ENCODE results near the gene MYH15. TPM values are rescaled to one million over a fixed set of nuclear protein-coding genes. Genes with fewer than 3 reads are reported as not detected.
A peak's percentile ranks its signal among the peaks of the same experiment; 100 is the strongest.

Gene MYH15
- total RNA-seq, 1 experiment from 2014 or later, result 1.1 TPM

DNA sequence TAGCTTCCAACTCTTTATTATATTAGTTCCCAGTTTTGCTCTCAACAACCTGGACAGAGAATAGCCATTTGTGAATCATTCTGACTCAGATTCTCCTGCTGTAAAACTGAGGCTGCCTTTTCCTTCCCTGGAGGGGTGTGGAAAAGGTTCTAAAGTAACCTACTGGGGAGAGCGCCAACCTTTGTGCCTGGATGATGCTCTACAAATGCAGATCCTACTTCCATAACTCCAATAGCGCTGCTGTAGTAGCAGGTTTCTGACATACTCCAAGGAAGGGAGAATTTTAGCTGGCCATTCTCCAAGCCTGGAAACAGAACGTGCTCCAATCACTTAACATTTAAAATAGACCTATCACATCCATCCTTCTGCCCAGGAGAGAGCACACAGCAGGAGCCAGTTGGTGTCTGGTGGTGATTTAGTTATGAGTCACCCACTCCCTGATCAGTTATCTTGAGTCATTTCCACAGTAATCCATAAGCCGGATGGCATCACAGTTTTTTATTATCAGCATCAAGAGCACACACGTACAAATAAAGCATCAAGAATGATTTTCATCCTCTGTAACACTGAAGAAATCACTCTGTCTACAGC is 38.3 kb downstream of the MYH15 start:
- DNase-seq (ENCODE audit: low read depth), result peak; percentile 90

- no peak for DNase-seq (ENCODE audit: low read depth)
Measured at GRCh38 chr3:108471426-108471825, 39.0 kb downstream of the MYH15 start.

- no peak for DNase-seq (ENCODE audit: low read depth)
Measured at GRCh38 chr3:108469126-108469525, 41.3 kb downstream of the MYH15 start.

DNA sequence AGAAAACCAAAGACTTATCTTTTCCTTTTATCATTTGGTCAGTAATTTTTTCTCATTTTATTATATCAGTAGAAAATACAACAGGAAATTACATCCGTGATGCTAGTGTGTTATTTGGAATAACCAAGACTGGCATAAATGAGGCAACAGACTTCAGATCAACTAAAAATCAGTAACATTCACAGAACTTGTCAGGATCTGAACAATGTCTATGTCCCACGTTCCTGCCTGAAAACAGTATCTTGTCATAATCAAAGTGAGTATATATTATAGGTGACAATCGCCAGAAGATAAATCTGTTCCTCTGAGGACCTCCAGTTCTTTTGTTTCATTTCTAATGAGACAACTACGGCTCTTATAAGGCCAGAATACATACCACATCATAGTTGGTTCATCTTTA is 41.8 kb downstream of the MYH15 start:
- no peak for DNase-seq (ENCODE audit: low read depth)

- DNase-seq (ENCODE audit: low read depth), result peak; percentile 16
Measured at GRCh38 chr3:108462899-108463298, 47.5 kb downstream of the MYH15 start.

DNA sequence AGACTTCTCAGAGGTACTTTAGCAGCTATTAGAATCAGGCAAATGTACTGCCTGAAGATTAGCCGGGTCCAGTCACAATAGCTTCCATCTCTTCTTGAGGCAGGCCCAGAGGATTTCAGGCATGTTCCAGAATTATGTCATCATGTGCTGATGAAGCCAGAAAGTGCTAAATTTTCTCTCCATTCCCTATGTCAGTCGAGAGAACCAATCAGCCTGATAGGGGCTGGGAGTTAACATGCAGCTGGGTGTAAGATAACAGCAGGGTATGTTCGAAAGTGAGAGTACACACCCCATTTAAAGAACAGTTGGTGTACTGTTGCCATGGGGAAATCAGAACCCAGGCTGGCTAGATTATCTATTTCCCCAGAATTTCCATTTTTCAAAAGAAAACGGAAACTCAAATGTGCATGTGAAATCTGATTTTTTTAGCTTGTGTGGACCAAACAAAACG is 48.7 kb downstream of the MYH15 start:
- no peak for DNase-seq (ENCODE audit: low read depth)

DNA sequence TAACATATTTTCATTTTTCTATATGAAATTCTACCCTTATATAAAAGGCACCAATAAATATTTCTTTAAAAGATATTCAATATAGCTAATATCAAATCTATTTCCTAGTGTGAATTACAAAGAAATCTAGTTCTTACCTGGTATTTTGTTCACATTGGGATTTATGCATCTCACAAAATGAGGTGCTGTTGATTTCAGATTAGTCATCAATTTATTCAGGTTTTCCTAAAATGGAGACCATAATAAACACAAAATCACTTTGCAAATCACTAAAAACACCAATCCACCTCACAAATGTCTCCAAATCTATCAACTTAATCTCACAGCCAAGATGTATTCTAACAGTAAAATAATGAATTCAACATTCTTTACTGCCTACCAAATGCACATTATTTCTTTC is 51.2 kb downstream of the MYH15 start:
- DNase-seq (ENCODE audit: low read depth), result no peak

DNA sequence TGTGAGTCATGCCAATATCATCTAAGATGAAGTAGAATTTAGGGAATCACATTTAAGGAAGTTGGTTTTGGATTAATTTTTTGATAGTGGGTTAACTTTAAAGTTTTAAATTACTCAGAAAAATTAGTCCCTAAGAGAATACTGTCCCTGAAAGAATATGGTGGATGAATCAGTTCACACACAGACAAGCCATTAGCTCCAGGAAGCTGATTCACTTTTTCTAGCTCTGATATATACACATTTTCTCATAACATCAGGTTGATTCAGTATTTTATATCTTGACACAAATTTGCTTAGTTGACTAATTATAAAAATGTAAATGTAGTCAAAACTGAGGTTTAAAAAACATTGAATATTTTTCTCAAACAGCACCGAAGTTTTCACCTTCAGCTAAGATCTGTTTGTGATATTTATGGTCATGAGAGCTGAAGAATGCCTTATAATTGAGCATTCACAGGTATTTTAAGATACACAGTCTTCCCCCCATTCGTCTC is 55.1 kb downstream of the MYH15 start:
- DNase-seq (ENCODE audit: low read depth), result no peak

GRCh38 chr3:108453565-108453964 is 56.8 kb downstream of the MYH15 start:
- no peak for DNase-seq (ENCODE audit: low read depth)

DNA sequence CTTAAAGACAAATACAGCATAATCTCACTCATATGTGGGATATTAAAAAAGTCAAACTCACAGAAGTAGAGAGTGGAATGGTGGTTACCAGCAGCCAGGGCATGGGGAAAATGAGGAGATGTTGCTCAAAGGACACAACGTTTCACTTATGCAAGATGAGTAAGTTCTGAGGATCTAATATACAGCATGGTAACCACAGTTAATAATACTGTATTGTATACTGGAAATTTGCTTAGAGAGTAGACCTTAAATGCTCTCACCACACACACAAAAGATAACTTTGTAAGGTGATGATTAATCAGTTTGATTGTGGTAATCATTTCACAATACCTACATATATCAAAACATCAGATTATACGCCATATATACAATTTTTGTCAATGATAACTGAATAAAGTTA is 60.0 kb downstream of the MYH15 start:
- DNase-seq (ENCODE audit: low read depth), result no peak

- DNase-seq (ENCODE audit: low read depth), result no peak
Measured at GRCh38 chr3:108448593-108448992, 61.8 kb downstream of the MYH15 start.

GRCh38 chr3:108447096-108447847 is 63.1 kb downstream of the MYH15 start:
- no peak for DNase-seq (ENCODE audit: low read depth)

- no peak for DNase-seq (ENCODE audit: low read depth)
Measured at GRCh38 chr3:108442281-108442680, 68.1 kb downstream of the MYH15 start.

DNA sequence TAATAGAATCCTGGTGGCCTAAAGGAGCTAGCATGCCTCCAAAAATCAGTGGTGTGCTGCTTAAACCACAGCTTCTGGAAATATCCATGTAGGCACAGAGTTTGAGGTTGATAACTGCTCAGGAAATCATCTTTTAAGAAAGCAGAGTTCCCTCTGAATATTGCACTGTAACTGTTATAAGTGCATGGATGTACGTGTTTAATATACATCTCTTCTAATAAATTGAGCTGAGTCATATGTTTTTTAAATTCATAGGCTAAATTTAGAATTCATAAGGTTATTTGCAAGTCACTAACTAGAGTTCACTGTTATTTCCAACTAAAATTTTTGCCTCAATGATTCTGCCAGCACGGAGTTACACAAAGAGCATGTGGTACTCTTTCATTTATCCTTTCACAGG is 68.9 kb downstream of the MYH15 start:
- no peak for DNase-seq (ENCODE audit: low read depth)

DNA sequence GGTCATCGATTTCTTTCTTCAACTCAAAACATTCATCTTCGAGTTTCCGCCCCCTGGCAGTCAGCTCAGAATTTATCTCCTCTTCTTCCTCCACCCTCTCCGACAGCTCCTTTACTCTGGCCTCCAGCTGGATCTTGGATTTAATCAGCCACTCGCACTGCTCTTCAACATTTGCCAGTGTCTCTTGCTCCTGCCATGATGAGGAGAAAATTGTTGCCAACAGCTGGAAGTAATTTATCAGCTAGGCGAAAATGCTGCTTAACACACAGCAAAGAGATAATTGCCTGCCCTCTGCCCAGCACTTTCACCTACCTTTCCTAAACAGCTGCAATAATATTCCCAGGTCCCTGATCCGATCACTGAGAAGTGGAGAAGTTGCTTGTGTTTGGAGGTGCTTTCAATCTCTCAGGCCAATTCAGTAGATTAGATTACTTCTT is 69.3 kb downstream of the MYH15 start:
- no peak for DNase-seq (ENCODE audit: low read depth)

GRCh38 chr3:108438542-108438941 is 71.9 kb downstream of the MYH15 start:
- no peak for DNase-seq (ENCODE audit: low read depth)

GRCh38 chr3:108437439-108437838 is 73.0 kb downstream of the MYH15 start:
- no peak for DNase-seq (ENCODE audit: low read depth)

- DNase-seq (ENCODE audit: low read depth), result no peak
Measured at GRCh38 chr3:108433928-108434327, 76.5 kb downstream of the MYH15 start.

DNA sequence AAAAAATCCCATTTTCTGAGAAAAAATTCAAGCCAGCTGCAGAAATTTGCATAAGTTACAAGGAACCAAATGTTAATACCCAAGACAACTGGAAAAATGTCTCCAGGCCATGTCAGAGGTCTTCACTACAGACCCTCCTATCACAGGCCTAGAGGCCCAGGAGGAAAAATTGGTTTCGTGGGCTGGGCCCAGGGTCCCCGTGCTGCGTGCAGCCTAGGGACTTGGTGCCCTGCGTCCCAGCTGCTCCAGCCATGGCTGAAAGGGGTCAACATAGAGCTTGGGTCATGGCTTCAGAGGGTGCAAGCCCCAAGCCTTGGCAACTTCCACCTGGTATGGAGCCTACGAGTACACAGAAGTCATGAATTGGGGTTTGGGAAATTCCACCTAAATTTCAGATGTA is 78.0 kb downstream of the MYH15 start:
- no peak for DNase-seq (ENCODE audit: low read depth)

DNA sequence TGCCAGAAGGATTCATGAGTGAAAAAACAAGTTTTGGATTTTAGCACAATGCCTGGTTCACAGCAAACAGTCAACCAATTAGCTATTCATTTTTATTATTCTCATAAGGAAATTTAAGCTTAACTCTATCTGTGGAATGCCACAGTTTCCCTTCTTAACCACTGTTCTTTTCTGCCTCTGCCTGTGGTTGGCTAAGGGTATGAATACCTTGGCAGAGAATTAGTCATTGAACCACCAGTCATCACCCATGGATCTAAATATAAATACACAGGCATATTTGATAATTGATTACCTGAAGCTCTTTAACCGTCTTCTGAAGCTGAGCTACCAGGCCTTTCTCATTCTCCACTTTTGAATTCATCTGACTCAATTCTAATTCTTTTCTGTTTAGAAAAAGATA is 79.9 kb downstream of the MYH15 start:
- DNase-seq (ENCODE audit: low read depth), result peak; percentile 19

- peak; percentile 15 for DNase-seq (ENCODE audit: low read depth)
Measured at GRCh38 chr3:108428586-108428985, 81.8 kb downstream of the MYH15 start.

DNA sequence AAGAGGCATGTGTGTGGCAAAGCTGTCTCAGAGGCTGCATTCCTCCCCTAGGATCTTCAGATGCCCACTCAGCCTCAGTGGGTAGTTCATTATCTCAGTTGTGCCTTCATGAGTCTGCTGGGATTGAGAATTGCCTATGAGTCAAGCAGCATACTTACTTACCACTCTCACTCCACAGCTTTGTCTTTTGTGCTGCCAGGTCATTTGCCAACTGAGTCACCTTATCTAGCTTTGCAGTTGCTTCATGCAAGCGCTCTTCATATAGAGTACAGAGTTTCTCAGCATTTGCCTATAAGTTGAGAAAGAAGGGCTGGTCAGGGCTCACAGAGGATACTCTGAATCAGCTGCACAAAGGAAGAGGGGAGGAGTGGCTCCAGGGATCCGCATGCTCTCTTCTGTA is 89.5 kb downstream of the MYH15 start:
- peak; percentile 77 for DNase-seq (ENCODE audit: low read depth)

- no peak for DNase-seq (ENCODE audit: low read depth)
Measured at GRCh38 chr3:108416111-108416869, 94.1 kb downstream of the MYH15 start.

Data from Daoy (cell line).